OCI-LY7 (cell line): ENCODE measurements around the gene CTSZ. TPM values are rescaled to one million over a fixed set of nuclear protein-coding genes. Genes with fewer than 3 reads are reported as not detected.
"Not testable (repeated sequence)": the region's sequence is repeated elsewhere in the genome, so short reads cannot be mapped to it uniquely, and the experiment has no call there.

ENCODE experiments used
- BruUV-seq: library from RNA; stranded (reverse); fragments of 400-500 nt; replicated peaks from 2 replicates; lab custom pipeline; 2021; lab: Mats Ljungman, UMichigan
- CTCF ChIA-PET: fragments of 300-600 bp; sonication (Branson Sonifier 250); formaldehyde crosslinking; loops from one replicate; lab custom pipeline; 2022; ENCODE audit warnings: antibody characterized with exemption; ENCODE audit not compliant: unreplicated experiment; lab: Charles Lee
- POLR2A ChIA-PET: fragments of 300-600 bp; sonication (Branson Sonifier 250); formaldehyde crosslinking; loops from one replicate; lab custom pipeline; 2022; ENCODE audit warnings: antibody characterized with exemption; lab: Charles Lee
- DNase-seq: peaks from one replicate; pipeline ENCODE4 v3.0.0-alpha.2; 2015; ENCODE audit warnings: low spot score
- H2AFZ ChIP-seq: fragments of 200-600 bp; sonication (generic), shearing (Covaris generic); 2 replicates; pipeline ENCODE4 v1.6.1; 2014; ENCODE audit warnings: mild to moderate bottlenecking, antibody characterized with exemption, low read length, moderate library complexity
- H3K27ac ChIP-seq: fragments of 200-600 bp; sonication (generic); 2 replicates; pipeline ENCODE4 v1.5.1; 2014; ENCODE audit warnings: mixed run types, low read depth, mild to moderate bottlenecking, moderate library complexity, low read length, inconsistent platforms; ENCODE audit not compliant: poor library complexity, severe bottlenecking
- H3K36me3 ChIP-seq: fragments of 200-600 bp; sonication (generic); 2 replicates; pipeline ENCODE4 v1.6.1; 2014; ENCODE audit warnings: mild to moderate bottlenecking, antibody characterized with exemption, low read length, moderate library complexity, mixed read lengths; ENCODE audit not compliant: insufficient read depth
- H3K4me1 ChIP-seq: fragments of 200-600 bp; sonication (generic); 2 replicates; pipeline ENCODE4 v1.5.1; 2014; ENCODE audit warnings: mild to moderate bottlenecking, low read length; ENCODE audit not compliant: insufficient read depth, poor library complexity, severe bottlenecking
- H3K4me2 ChIP-seq: fragments of 200-600 bp; sonication (generic); 2 replicates; pipeline ENCODE4 v1.6.1; 2014; ENCODE audit warnings: mild to moderate bottlenecking, low read length
- H3K4me3 ChIP-seq: fragments of 200-600 bp; sonication (generic); 2 replicates; pipeline ENCODE4 v1.5.1; 2014; ENCODE audit warnings: mild to moderate bottlenecking, low read depth, low read length; ENCODE audit not compliant: poor library complexity, severe bottlenecking
- H3K79me2 ChIP-seq: fragments of 200-600 bp; sonication (generic); 2 replicates; pipeline ENCODE4 v1.6.1; 2016; ENCODE audit warnings: low read depth, mild to moderate bottlenecking, low read length, moderate library complexity, mixed read lengths; ENCODE audit not compliant: insufficient read depth
- H3K9me2 ChIP-seq: fragments of 200-600 bp; sonication (generic); 2 replicates; pipeline ENCODE4 v1.6.1; 2016; ENCODE audit warnings: mild to moderate bottlenecking, low read length, mixed read lengths; ENCODE audit not compliant: insufficient read depth
- H3K9me3 ChIP-seq: fragments of 200-600 bp; sonication (generic); 2 replicates; pipeline ENCODE4 v1.6.1; 2014; ENCODE audit warnings: mild to moderate bottlenecking, mixed run types, low read length, mixed read lengths
- H4K20me1 ChIP-seq: fragments of 200-600 bp; sonication (generic); 2 replicates; pipeline ENCODE4 v1.6.1; 2014; ENCODE audit warnings: mild to moderate bottlenecking, antibody characterized with exemption, low read length, moderate library complexity, mixed read lengths; ENCODE audit not compliant: insufficient read depth
- CTCF ChIP-seq: fragments of 200-600 bp; sonication (generic); conservative IDR thresholded peaks from 2 replicates; pipeline ENCODE4 v1.5.1; 2014; ENCODE audit warnings: mild to moderate bottlenecking, antibody characterized with exemption, low read length, moderate library complexity, mixed read lengths
- EZH2phosphoT487 ChIP-seq: fragments of 200-600 bp; sonication (generic); IDR thresholded peaks from 2 replicates; pipeline ENCODE4 v1.6.1; 2018; ENCODE audit warnings: low read depth, borderline replicate concordance, mild to moderate bottlenecking, mixed run types, antibody characterized with exemption, low read length, moderate library complexity, mixed read lengths
- intact Hi-C: fragments of 100-400 bp; cut with micrococcal nuclease; formaldehyde crosslinking; loops from one replicate; pipeline ENCODE4 v1.10.0; 2022; ENCODE audit not compliant: unreplicated experiment
- total RNA-seq, 2 experiments: library from RNA; depleted of rRNA in 1 of 2; stranded (reverse); fragments of >200 nt in 1 of 2; shearing (Covaris generic) in 1 of 2; gene quantifications; 2 replicates each; pipeline ENCODE4 v1.2.3, GENCODE V29; 2014 to 2022

The CTSZ gene
- total RNA-seq, 2 experiments from 2014 or later = 50.5 to 114 TPM

- Histone ChIP-seq H2AFZ (no peak overlapping the region), H3K9me2 (no peaks in the 10 kb centered on the region), H3K27ac (no peak overlapping the region), H3K9me3 (no peaks in the 10 kb centered on the region), H3K4me2 (no peak overlapping the region), H3K79me2 (no peaks in the 10 kb centered on the region), H4K20me1 (no peaks in the 10 kb centered on the region), H3K36me3 (no peaks in the 10 kb centered on the region), H3K4me1 (peaks cover 42% of the 10 kb centered on the region), H3K4me3 (no peak overlapping the region)
- ChIA-PET CTCF (no interaction called here), POLR2A (interaction anchor here (2.1 kb wide), 1 partner anchor 19 kb away, joined by 9 read pairs; the partner anchor contains the start of gene ATP5F1E)
- no peak for TF ChIP-seq CTCF
- TF ChIP-seq EZH2phosphoT487 = no peak
- no TSS peak for BruUV-seq
- intact Hi-C loops = no loop called here
- no peak for DNase-seq
Observed at GRCh38 chr20:59013031-59013951, 6.2 kb upstream of the CTSZ start.

GRCh38 chr20:59011874-59012157, 4.8 kb upstream of the CTSZ start:
- intact Hi-C loops, H3K79me2 ChIP-seq, H4K20me1 ChIP-seq, H3K27ac ChIP-seq, BruUV-seq, H3K4me2 ChIP-seq, H3K9me3 ChIP-seq, H3K36me3 ChIP-seq, DNase-seq, H3K4me3 ChIP-seq, H3K9me2 ChIP-seq, H2AFZ ChIP-seq, CTCF ChIA-PET: not testable (repeated sequence)
- POLR2A ChIA-PET = interaction anchor here (0.6 kb wide), 2 partner anchors 30 to 114 kb away, joined by 3 read pairs; no protein-coding TSS in a partner anchor
- peaks cover 48% of the 10 kb centered on the region for H3K4me1 ChIP-seq

- Histone ChIP-seq H4K20me1 (no peaks in the 10 kb centered on the region), H3K4me1 (peaks cover 45% of the 10 kb centered on the region), H3K36me3 (no peaks in the 10 kb centered on the region), H3K9me2 (no peaks in the 10 kb centered on the region), H3K27ac (no peak overlapping the region), H3K4me3 (no peak overlapping the region), H3K4me2 (no peak overlapping the region), H3K9me3 (no peaks in the 10 kb centered on the region), H2AFZ (no peak overlapping the region), H3K79me2 (peaks cover 2% of the 10 kb centered on the region; the same call in 1 of the 2 replicates)
- CTCF ChIA-PET = no interaction called here
- TF ChIP-seq EZH2phosphoT487 (no peak), CTCF (no peak)
- BruUV-seq = no TSS peak
- DNase-seq = no peak
- intact Hi-C loops = no loop called here
- POLR2A ChIA-PET = interaction anchor here (0.6 to 1.2 kb wide), 4 partner anchors 20 to 113 kb away, joined by 3 to 6 read pairs (median 3); partner anchors contain the start of gene ATP5F1E
Observed at GRCh38 chr20:59010995-59011873, 4.2 kb upstream of the CTSZ start.
